NK-92 treated with Interleukin-12 subunit alpha and Interleukin-12 subunit beta, amount 100 ng/mL, for 24 hours (cell line): ENCODE results near the gene ZNF236.

ENCODE experiments used
- DNase-seq: peaks from one replicate; lab custom pipeline; 2025; lab: John Stamatoyannopoulos, UW

Gene ZNF236

DNA sequence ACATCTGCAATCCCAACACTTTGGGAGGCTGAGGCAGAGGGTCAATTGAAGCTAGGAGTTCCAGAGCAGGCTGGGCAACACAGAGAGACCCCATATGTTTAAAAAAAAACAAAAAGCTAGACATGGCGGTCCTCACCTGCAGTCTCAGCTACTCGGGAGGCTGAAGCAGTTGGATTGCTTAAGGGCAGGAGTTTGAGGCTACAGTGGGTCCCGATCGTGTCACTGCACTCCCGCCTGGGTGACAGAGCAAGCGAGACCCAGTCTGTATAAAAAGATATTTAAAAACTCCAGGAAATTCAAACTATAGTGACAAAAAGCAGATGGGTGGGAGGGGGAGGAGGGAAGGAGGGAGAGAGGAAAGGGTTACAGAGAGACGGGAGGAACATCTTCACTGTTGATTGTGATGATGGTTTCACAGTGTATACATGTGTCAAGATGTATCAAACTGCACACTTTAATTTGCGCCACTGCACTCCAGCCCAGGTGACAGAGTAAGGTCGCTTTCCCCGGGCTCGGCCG, 942 bp upstream of the ZNF236 start:
- no peak for DNase-seq

DNA sequence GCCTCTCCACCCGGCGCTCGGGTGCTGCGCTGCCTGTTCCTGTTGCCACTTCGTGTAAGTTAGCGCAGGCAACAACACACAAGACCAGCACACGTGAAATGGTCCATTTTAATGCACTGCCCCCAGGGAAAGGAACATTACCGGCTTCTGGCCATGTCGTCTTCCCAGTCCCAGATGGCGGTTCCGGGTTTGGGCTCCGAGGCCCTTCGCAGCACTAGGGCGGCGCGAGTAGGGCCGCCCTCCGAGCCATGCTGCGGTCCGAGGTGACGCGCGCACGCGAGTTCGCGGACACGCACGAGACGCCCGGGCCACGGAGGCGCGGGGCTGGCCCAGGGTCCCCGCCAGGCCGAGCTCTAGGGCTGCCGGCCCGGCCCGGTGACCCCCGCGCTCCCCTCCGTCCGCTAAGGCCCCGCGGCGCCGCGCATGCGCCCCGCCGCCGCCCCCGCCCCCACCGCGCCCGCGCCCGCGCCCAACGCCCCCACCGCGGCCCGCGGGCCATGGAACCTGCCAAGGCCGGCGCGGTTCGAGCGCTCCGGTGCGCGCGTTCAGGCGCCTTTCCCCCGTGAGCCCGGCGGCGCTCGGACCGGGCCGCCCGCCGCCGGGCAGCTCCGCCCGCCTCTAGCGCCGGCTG, 367 bp upstream of the ZNF236 start:
- peak; percentile 41 for DNase-seq

DNA sequence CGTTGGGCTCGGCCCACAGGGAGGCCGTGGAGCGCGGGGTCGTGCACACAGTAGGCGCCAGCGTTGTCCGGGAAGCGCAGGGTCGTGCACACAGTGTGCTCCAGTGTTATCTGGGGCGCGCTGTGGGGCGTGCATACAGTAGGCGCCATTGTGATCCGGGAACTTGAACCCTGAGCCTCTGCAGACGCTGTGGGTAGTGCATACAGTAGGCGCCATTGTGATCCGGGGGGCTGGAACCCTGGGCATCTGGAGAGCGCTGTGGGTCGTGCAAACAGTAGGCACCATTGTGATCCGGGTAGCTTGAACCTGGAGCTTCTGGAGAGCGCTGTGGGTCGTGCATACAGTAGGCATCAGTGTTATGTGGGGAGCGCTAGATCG, 793 bp downstream of the ZNF236 start:
- DNase-seq, result no peak

DNA sequence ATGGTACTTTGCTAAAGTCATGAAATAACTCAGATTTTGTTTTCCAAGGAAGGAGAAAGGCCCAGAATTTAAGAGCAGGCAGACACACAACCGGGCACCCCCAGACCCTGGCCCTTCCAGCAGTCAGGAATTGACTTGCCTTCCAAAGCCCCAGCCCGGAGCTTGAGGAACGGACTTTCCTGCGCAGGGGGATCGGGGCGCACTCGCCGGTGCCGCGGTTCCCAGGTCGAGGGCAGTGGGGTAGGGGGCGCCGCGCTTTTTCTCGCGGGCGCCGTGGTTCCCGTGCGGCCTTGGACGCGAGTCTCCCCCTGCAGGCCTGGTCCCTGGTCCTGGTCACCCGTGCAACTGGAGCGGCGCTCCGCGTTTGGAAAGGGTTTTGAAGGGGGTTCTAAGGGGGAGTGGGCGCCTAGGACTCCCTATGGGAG, 1.2 kb downstream of the ZNF236 start:
- no peak for DNase-seq

DNA sequence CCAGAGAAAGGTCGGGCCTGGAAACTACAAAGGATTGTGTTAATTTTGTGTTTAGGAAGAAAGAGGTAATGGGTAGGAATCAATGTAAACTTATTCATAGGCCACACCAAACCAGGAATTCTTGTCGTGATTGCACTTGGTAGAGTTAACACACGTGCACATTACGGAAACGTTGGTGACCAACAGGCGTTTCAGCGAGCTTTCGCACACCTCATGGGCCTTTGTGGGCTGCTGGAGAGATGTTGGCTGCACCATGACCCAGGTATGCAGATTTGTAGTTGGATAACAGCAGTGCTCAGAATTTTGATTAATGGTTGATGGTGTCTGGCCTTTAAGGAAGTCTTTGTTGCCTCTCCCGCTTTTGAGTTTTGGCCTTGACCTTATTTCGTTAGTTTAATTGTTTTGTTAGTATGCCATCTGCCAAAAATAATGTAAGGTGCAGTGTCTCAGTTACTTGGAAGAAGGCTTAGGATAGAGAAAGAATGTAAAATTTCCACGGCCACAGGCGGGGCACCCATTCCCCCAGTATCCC, 1.9 kb downstream of the ZNF236 start:
- DNase-seq, result no peak

DNA sequence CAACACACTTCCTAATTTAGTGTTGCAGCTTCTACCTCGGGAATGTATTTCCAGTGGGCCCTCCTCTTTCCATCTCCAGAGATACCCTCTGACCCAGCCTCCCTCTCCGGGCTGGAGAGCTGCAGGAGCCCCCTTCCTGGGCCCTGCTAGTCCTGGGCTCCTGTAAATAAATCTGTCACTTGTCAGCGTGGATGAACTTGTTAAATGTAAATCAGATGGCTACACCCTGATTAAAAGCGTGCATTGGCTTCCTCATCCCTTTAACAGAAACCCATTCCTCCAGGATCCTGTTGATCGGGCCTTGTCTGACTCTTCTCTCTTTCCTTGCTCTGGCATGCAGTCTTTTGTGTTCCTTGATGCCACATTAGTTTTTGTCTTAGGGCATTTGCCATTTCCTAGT, 2.4 kb downstream of the ZNF236 start:
- no peak for DNase-seq

DNA sequence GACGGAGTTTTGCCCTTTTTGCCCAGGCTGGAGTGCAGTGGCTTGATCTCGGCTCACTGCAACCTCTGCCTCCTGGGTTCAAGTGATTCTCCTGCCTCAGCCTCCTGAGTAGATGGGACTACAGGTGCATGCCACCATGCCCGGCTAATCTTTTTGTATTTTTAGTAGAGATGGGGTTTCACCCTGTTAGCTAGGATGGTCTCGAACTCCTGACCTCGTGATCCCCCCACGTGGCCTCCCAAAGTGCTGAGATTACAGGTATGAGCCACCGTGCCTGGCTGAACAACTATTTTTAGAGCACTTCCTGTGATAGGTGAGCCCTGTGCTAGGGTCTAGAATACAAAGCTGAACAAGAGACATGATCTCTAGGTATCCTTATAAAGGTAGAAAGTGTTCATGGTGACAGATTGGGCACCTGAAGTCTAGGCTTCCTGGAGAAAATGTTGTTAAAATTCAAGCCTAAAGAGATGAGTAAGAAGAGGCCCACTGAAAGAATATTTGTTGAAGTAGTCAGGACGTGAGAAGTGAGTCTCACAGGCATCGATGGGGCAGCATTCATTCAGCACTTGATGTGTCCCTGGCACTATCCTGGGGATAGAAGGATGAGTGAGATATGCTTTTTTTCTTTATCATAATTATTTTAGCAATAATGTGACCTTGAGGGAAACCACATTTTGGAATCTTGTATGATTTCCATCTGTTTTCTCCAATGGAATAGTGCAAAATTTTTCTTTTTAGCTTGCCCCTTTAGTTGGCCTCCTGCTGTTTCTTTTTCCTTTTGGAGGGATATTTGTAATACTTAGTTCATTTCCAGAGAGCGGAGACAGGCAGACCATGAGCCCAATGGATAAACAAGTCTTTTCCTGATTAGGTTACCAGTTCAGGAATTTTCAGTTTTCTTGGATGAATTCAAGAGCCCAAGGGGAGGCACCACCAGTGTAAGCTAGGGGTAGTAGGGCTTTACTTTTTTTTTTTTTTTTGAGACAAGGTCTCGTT, 5.1 kb downstream of the ZNF236 start:
- no peak for DNase-seq

DNA sequence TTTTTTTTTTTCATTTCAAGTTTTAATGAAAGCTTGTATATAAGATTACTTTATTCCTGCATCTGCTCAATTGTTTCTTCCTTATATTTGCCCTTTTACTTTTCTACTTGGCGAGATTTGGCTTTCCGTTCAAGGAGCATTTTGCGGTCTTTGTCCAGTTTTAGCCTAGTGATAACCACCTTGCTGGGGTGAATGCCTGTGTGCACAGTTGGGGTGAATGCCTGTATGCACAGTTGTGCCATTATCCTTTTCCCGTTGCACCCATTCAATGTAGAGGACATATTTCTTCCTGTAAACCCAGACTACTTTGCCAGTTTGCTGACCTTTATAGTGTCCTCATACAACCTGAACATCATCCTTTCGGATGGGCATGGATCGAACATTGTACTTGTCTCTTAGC, 12.0 kb downstream of the ZNF236 start:
- no peak for DNase-seq

DNA sequence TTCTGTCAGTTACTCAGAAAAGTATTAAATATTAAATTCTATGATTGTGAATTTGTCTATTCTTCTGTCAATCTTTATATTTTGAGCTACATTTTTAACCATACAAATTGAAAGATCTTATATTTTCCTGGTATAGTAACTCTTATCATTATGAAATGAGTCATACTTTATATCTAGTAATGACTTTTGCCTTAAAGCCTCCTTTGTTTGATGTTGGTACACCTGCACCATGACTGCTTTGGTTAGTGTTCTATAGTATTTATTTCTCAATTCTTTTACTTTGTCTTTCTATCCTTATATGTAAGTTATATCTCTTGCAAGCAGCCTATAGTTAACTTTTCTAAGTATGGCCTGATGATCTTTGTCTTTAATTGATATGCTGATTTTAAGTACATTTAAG, 13.0 kb downstream of the ZNF236 start:
- DNase-seq, result no peak

DNA sequence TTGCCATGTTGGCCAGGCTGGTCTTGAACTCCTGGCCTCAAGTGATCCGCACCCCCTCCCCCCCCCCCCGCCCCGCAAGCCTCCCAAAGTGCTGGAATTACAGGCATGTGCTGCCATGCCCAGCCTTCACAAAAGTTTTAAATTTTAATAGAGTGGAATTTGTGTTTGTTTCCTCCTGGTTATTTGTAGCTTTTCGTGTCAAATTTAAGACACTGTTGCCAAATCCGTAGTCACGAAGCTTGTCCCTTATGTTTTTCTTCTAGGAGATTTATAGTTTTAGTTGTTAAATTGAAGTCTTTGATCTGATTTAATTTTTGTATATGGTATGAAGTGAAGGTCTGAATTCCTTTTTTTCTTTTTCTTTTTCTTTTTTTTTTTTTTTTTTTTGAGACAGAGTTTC, 14.7 kb downstream of the ZNF236 start:
- DNase-seq, result no peak

DNA sequence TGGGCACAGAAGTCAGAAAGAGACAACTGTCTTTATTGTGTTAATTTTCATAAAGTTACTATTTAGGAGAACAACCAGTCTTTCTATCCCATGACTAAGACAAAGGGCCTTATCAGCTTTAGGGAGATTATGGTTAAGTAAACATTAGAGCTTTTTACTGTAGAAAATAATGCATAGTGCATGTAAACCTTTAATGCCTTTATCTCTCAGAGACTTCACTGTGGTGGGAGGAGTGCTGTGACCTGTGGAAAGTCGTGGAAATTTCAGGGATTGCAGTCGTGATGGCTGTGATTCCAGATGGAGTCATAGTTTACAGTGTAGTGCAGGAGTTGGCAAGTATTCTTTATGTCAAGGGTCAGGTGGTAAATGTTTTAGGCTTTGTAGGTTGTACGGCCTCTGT, 15.8 kb downstream of the ZNF236 start:
- no peak for DNase-seq

DNA sequence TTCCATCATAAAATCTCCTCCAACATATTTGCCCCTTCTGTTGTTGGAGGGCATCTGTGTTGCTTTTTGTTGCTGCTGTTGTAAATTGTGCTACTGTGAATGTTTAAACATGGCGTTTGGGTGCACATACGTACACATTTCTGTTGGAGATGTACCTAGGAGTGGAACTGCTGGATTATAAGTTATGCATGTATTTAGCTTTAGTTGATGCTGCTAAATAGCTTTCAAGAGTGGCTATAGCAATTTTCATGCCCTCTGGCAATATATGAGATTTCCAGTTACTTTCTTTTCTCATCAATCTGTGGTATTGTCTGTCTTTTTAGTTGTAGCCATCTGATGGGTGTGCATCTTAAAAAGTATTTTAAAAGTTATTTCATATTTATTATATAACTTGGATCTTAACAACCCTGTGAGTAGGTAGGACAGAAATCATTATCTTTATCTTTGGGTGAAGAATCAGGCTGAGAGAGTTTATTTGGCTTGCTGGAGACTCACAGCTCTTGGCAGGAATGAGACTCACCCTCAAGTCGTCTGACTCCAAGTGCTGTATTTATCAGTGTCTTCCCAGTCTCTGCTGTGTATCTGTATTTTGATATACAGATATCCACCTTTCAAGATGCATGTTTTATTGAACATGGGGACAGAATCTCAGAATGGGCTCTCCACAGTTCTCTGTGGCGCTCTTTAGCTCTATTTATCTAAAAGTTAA, 16.9 kb downstream of the ZNF236 start:
- DNase-seq, result no peak

DNA sequence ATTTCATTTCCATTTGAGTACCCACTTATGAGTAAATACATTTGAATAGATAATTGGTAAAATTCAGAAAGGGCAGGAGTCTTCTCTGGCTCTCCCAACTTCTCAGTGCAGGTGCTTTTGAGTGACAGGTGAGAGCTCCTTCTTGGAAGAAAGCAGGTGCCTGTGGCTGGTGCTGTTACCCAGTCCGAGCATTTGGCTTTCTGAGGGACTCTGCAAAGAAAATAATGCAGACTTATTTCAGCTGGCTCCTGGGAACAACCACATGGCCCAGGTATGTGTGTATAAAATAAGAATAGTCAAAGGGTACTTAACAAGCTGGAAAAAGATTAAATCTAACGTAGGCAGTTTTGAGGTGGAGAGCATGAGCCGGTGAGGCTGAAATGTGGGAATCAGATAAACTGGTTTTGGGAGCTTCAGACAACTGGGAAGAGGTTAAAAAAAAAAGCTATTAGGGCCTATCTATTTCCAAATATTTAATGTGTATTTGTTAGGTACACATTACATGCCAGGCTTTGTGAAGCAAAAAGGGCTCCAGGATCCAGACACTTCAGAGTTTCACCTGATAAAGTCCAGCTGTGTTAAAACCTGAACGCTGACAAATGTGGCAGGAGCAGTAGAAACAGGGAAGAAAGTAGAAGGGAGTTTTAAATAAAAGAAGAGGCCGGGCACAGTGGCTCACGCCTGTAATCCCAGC, 20.6 kb downstream of the ZNF236 start:
- DNase-seq, result no peak

DNA sequence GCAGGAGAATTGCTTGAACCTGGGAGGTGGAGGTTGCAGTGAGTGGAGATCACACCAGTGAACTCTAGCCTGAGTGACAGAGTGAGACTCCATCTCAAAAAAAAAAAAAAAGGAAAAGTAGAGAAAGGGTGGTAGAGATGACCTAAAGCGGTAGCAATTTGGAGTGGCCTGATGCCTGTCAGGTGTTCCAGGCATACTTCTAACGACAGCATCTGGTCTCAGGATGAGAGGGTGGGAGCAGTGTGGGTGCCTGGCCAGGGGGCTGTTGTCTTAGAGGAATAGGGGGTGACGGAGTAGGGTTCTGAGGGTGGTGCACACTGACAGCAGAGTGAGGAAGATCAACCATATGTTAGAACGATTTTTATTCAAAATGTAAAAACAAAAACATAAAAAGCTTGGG, 21.8 kb downstream of the ZNF236 start:
- DNase-seq, result no peak

DNA sequence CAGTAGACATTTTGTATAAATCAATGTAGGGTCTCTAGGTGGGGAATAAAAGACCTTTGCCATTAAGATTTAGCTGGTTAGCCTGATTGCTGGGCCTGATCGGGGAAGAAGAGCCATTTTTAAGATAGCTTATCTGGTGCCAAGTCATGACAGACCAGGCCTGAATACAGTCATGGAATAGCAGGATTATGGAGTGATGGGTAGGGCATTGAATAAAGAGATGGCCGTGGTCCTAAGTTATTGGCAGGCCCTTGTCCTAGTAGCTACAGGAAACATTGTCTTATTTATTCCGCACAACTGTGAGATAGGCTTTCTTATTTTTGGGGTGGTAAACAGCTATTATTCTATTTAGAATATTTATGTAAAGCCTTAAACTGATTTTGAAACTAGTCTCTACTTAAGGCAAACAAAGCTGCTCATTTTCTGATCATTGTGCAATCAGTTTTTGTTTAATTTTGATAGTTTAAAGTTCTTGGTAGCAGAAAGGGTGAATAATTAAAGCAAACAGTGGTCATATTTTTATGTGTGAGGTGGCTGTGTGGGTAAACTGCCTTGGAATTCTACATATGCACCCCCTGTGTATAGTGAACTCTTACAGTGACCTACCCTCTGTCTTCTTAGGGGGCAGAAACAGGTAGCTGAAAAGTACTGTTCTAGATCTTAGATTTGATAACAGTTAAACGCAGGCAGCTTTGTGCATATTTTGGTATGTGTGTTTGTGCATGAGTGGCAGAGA, 22.6 kb downstream of the ZNF236 start:
- no peak for DNase-seq

DNA sequence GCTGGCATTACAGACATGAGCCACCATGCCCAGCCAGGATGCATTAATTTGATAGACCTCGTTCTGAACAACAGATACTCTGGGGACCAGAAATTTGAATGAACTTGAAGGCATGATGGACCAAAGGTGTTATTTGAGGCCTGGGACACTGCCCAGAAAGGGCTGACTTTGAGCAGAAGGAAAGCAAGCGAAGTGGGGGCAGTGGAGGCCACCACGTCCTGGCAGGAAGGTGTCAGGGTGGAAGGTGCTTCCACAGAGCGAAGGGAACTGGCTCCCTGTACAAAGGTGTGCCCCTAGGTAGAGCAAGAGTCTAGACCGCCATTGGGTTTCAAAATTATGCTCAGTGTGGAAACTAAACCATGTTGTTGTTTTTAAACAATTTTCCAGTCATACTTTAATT, 23.9 kb downstream of the ZNF236 start:
- no peak for DNase-seq

DNA sequence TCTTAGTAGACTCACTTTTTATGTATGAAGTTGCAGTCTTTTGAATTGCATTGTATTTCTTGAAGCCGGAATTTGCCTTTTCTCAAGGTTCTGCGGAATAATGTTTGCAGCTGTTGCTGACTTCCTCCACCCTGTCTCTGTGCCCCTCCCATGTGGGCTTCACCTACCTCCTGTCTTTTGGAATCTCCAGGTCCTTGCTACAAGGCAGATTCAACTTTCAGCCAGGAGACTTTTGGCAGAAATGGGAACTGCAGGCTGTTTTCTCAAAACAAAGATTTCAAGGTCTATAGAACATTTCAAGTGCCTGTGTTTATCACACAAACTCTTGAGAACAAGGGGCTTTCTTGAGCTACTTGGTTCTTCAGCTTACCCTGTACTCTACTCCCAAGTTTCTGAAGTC, 25.6 kb downstream of the ZNF236 start:
- no peak for DNase-seq

DNA sequence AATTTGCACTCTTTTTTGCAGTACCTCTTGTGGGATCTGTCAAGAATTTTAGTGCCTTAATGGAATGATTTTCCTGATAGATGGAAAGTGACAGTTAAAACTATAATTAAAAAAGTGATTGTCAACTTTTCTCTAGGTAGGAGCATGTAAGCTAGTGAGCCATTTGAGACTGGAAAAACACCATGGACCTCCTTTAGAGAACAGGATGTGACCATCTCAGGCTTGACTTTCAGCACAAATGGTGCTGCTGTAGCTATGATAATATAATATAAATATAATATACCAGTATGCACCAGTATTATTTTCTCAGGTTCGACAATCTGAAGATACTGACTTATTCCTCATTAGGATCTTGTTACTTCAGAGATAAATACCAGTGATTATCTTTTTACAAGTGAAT, 27.8 kb downstream of the ZNF236 start:
- no peak for DNase-seq

DNA sequence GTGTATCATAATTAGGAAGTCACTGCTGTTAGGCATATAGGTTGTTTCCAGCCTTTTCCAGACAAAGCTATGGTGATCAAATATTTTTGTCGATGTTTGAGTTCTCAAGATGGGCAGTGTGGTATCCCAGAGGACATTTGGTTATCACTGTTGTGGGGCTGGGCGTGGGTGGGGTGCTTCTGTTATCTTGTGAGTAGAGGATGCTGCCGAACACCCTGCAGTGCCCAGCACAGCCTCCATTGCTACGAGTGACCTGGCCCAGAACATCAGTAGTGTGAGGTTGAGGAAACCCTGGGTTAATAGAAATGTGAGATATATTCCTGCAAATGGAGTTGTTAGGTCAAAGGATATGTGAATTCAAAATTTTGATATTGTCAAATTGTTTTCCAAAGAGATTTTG, 33.2 kb downstream of the ZNF236 start:
- no peak for DNase-seq

DNA sequence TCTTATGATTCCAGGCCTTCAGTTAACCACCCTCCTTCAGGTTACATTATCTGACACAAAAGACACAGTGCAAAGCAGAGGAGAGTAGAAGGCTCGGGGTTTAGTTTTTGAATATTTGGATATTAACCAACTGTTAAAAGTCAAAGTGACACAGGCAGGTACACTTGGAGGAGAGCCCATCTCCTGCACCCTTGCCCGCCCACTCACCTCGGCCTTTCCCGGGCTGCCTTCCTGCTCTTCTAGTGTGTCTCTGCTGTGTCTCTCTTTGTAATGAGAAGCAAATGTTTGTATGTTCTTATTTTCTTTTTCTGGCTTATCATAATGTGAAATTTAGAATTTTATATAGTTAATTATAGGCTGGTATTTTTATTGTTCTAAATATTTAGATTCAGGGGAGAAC, 35.1 kb downstream of the ZNF236 start:
- DNase-seq, result no peak
